AG04449 (cell line): ENCODE data around the gene UGP2.

ENCODE experiments used
- CTCF ChIA-PET: fragments of 350-600 bp; formaldehyde crosslinking; extraction: SDS; loops from one replicate; lab custom pipeline; 2021; ENCODE audit warnings: antibody characterized with exemption; lab: Yijun Ruan, JAX
- POLR2A ChIA-PET: fragments of 400-600, 350-600 bp; formaldehyde crosslinking; extraction: SDS; loops from one replicate; lab custom pipeline; 2020; ENCODE audit warnings: antibody characterized with exemption, inconsistent platforms; lab: Yijun Ruan, JAX
- DNase-seq: peaks from one replicate; pipeline ENCODE4 v3.0.0-alpha.2; 2010; ENCODE audit warnings: low read depth, low spot score
- H3K4me3 ChIP-seq: 2 replicates; pipeline ENCODE4 v1.5.1; 2011; ENCODE audit warnings: low read depth, mild to moderate bottlenecking, control low read depth, low read length
- CTCF ChIP-seq: IDR thresholded peaks from one replicate; pipeline ENCODE4 v1.5.1; 2011; ENCODE audit warnings: mild to moderate bottlenecking, moderate library complexity, low read length, control low read depth, inconsistent platforms; ENCODE audit not compliant: insufficient read depth; ENCODE audit errors: missing control alignments

UGP2 gene

GRCh38 chr2:63878486-63878885 is 36.8 kb downstream of the UGP2 start:
- POLR2A ChIA-PET: interaction anchor here (0.6 kb wide), 1 partner anchor 17 kb away, joined by 3 read pairs; no protein-coding TSS in a partner anchor
- CTCF ChIA-PET: interaction anchor here (0.6 to 1.6 kb wide), 3 partner anchors 11 to 187 kb away, joined by 3 read pairs; no protein-coding TSS in a partner anchor
- H3K4me3 ChIP-seq: no peak overlapping the region
- no peak for TF ChIP-seq CTCF
- no peak for DNase-seq

- TF ChIP-seq CTCF: no peak
- DNase-seq: no peak
- no peak overlapping the region for H3K4me3 ChIP-seq
- ChIA-PET CTCF (no interaction called here), POLR2A (no interaction called here)
These were observed 38.3 kb downstream of the UGP2 start for GRCh38 chr2:63879876-63880433.

- ChIA-PET POLR2A (no interaction called here), CTCF (interaction anchor here (1.0 kb wide), 1 partner anchor 157 kb away, joined by 3 read pairs; no protein-coding TSS in a partner anchor)
- TF ChIP-seq CTCF: no peak
- DNase-seq: no peak
- H3K4me3 ChIP-seq: no peak overlapping the region
These were observed 38.9 kb downstream of the UGP2 start for GRCh38 chr2:63880625-63881024.

- TF ChIP-seq CTCF: no peak
- POLR2A ChIA-PET: no interaction called here
- CTCF ChIA-PET: interaction anchor here (1.0 kb wide), 1 partner anchor 158 kb away, joined by 3 read pairs; no protein-coding TSS in a partner anchor
- H3K4me3 ChIP-seq: no peak overlapping the region
- DNase-seq: no peak
These were observed 39.5 kb downstream of the UGP2 start for GRCh38 chr2:63881205-63881604.

- POLR2A ChIA-PET: no interaction called here
- TF ChIP-seq CTCF: no peak
- CTCF ChIA-PET: interaction anchor here (1.6 kb wide), 1 partner anchor 10 kb away, joined by 5 read pairs; no protein-coding TSS in a partner anchor
- H3K4me3 ChIP-seq: no peak overlapping the region
- no peak for DNase-seq
These were observed 40.9 kb downstream of the UGP2 start for GRCh38 chr2:63882395-63883105.

GRCh38 chr2:63886445-63886844 is 44.7 kb downstream of the UGP2 start:
- H3K4me3 ChIP-seq: no peak overlapping the region
- no peak for DNase-seq
- CTCF ChIA-PET: interaction anchor here (1.0 kb wide), 1 partner anchor 187 kb away, joined by 4 read pairs; no protein-coding TSS in a partner anchor
- TF ChIP-seq CTCF: no peak
- POLR2A ChIA-PET: no interaction called here
